Esophagus squamous epithelium (tissue), 5 donors: ENCODE results near the gene PRSS22. TPM values are rescaled to one million over a fixed set of nuclear protein-coding genes. Genes with fewer than 3 reads are reported as not detected.

Experiments
- DNase-seq: peaks from one replicate; lab custom pipeline; 2025; lab: John Stamatoyannopoulos, UW
- H3K27ac ChIP-seq, 4 donors: fragments of 200-600 bp; sonication (generic); one replicate each; pipeline ENCODE4 v1.5.1; 2016 to 2019; ENCODE audit warnings: mild to moderate bottlenecking in 1 of 4
- H3K27me3 ChIP-seq, 4 donors: fragments of 200-600 bp; sonication (generic); 1 replicate in 3 of 4; 2 replicates in 1 of 4; pipeline versions ENCODE4 v1.5.1 to v1.6.0; 2017 to 2021; ENCODE audit warnings: antibody characterized with exemption in 1 of 4
- H3K36me3 ChIP-seq, 3 donors: fragments of 200-600 bp; sonication (generic); one replicate each; pipeline ENCODE4 v1.5.1; 2016 to 2019
- H3K4me1 ChIP-seq, 3 donors: fragments of 200-600 bp; sonication (generic); one replicate each; pipeline ENCODE4 v1.5.1; 2017 to 2019
- H3K4me3 ChIP-seq, 4 donors: fragments of 200-600 bp; sonication (generic); 1 replicate in 3 of 4; 2 replicates in 1 of 4; pipeline ENCODE4 v1.5.1; 2016 to 2019; ENCODE audit warnings: mild to moderate bottlenecking in 2 of 4, moderate library complexity in 1 of 4
- H3K9me3 ChIP-seq, 3 donors: fragments of 200-600 bp; sonication (generic); one replicate each; pipeline ENCODE4 v1.5.1; 2016 to 2019
- CTCF ChIP-seq, 6 experiments: fragments of 450-650 bp in 4 of 6; fragments of 200-600 bp in 2 of 6; sonication (generic) in 2 of 6; IDR thresholded peaks; one replicate each; pipeline ENCODE4 v1.5.1; 2016 to 2019; ENCODE audit warnings: antibody characterized with exemption in 6 of 6, mild to moderate bottlenecking in 4 of 6, moderate library complexity in 4 of 6
- POLR2A ChIP-seq, 4 donors: fragments of 450-650 bp; IDR thresholded peaks; one replicate each; pipeline ENCODE4 v1.6.1; 2017; ENCODE audit warnings: antibody characterized with exemption in 4 of 4, mild to moderate bottlenecking in 4 of 4, moderate library complexity in 3 of 4
- WGBS, 2 donors: methylation state at CpG; one replicate each; pipeline ENCODE4 v1.1.5; 2018; 5-methylcytosine and 5-hydroxymethylcytosine counted together
- intact Hi-C: fragments of 100-400 bp; cut with DNase I; formaldehyde crosslinking; loops from one replicate; pipeline ENCODE4 v1.15.0; 2022
- total RNA-seq, 4 donors: library from RNA; depleted of rRNA; stranded (reverse); fragments of >200 nt; gene quantifications; one replicate each; pipeline ENCODE4 v1.1.0, GENCODE V29; 2016
- donor health status: DM: yes; HTN: yes; CAD: no.

The PRSS22 gene
- total RNA-seq, 4 donors from 2014 or later, result 36.6 to 149 (median 113) TPM

- 45 to 64% methylated on average over 3 to 5 of the region's 9 CpGs for WGBS, 2 donors
- no peak for DNase-seq
- H3K9me3 ChIP-seq, result no peaks in the 10 kb centered on the region
- H3K27ac ChIP-seq, result no peak overlapping the region
- no peak for TF ChIP-seq CTCF (IDR thresholded peaks at IDR 0.05)
- TF ChIP-seq POLR2A (IDR thresholded peaks at IDR 0.05), result no peak
- H3K4me1 ChIP-seq, result peaks cover 0 to 2% (median 0%) of the 10 kb centered on the region in 3 donors
- no peak overlapping the region for H3K4me3 ChIP-seq
- intact Hi-C loops, result no loop called here
- peaks cover 0 to 76% (median 0%) of the 10 kb centered on the region in 4 donors for H3K27me3 ChIP-seq
- no peaks in the 10 kb centered on the region for H3K36me3 ChIP-seq
Observed at GRCh38 chr16:2821487-2822157, 36.3 kb downstream of the PRSS22 start.

DNA sequence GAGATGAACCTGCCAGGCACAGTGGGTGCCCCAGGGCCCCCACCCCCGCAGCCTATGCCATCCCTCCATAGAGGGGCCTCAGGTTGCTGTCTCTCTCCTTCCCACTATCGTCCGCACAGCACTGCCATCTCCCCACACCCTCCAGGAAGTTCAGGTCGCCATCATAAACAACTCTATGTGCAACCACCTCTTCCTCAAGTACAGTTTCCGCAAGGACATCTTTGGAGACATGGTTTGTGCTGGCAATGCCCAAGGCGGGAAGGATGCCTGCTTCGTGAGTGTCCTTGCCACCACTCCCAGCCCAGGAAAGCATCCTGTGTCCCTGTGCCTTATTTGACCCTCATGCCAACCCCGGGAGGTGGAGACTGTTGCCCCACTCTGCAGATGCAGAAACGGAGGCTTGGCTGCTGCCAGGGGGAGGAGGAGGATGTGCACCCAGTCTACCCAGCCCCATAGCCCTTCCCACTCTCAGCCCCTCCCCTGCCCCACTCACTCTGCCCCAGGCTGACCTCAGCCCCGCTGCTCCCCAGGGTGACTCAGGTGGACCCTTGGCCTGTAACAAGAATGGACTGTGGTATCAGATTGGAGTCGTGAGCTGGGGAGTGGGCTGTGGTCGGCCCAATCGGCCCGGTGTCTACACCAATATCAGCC is 37.0 kb downstream of the PRSS22 start:
- Histone ChIP-seq H3K4me3 (no peak overlapping the region), H3K4me1 (no peaks in the 10 kb centered on the region), H3K27ac (no peak overlapping the region), H3K36me3 (no peaks in the 10 kb centered on the region), H3K9me3 (no peaks in the 10 kb centered on the region), H3K27me3 (peaks cover 0 to 77% (median 0%) of the 10 kb centered on the region in 4 donors)
- WGBS, 2 donors, result 69 to 74% methylated on average over 2 to 6 of the region's 14 CpGs
- intact Hi-C loops, result no loop called here
- DNase-seq, result no peak
- TF ChIP-seq CTCF (IDR thresholded peaks at IDR 0.05) (no peak), POLR2A (IDR thresholded peaks at IDR 0.05) (no peak)

DNA sequence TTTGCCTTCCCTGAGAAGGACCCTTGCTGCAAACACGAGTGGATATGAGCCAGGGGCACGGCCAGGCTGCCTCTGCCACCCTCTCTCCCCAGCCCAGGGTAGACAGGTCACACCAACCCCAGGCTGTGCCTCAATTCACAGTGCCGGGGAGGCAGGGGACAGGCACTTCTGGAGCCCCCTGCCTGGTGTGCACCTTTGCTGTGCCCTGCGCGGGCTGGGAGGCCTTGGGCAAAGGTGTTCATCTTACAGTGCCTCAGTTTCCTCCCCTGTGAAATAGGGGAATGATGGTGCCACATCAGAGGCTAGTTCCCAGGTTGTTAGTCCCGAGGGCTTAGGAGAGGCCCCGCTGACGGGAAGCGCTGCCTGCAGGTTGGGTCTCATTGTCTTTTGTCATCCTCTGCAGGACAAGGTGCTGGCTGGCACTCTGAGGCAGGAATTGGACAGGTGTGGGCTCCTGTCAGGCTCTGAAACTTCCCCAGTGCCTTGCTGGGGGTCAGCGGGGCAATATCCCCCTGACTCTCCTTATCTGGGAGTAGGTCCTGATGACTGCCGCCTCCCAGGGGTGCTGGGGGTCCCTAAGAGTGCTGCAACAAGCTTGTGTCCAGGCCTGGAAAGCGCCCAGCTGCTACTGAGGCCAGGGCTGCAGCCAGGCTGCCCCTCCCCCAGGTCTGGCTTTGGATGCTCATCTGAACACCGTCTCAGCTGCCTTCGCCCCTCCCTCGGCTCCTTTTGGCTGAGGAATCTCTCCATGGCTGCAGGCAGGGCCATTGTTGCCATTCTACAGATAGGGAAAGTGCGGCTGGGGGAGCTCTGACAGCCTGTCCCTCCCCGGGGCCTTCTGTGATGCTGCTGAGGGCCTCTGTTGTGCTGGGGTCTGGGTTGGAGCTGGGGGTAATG is 37.8 kb downstream of the PRSS22 start:
- TF ChIP-seq CTCF (IDR thresholded peaks at IDR 0.05), result no peak
- TF ChIP-seq POLR2A (IDR thresholded peaks at IDR 0.05), result no peak
- intact Hi-C loops, result no loop called here
- Histone ChIP-seq H3K9me3 (no peaks in the 10 kb centered on the region), H3K4me1 (no peaks in the 10 kb centered on the region), H3K27ac (no peak overlapping the region), H3K4me3 (no peak overlapping the region), H3K36me3 (no peaks in the 10 kb centered on the region), H3K27me3 (peaks cover 0 to 77% (median 0%) of the 10 kb centered on the region in 4 donors)
- DNase-seq, result no peak
- WGBS, 2 donors, result 74% methylated on average over 7 of the region's 17 CpGs; no CpG with 5 or more reads in 1 of the 2 donors

- no peaks in the 10 kb centered on the region for H3K4me1 ChIP-seq
- WGBS, 2 donors, result 80 to 84% methylated on average over 5 to 12 of the region's 18 CpGs
- H3K27ac ChIP-seq, result no peak overlapping the region
- DNase-seq, result no peak
- no peaks in the 10 kb centered on the region for H3K36me3 ChIP-seq
- no peak overlapping the region for H3K4me3 ChIP-seq
- no peaks in the 10 kb centered on the region for H3K9me3 ChIP-seq
- peaks cover 0 to 79% (median 0%) of the 10 kb centered on the region in 4 donors for H3K27me3 ChIP-seq
- no peak for TF ChIP-seq CTCF (IDR thresholded peaks at IDR 0.05)
- TF ChIP-seq POLR2A (IDR thresholded peaks at IDR 0.05), result no peak
- intact Hi-C loops, result no loop called here
Observed at GRCh38 chr16:2819179-2819938, 38.6 kb downstream of the PRSS22 start.
